Measurements from ENCODE around the gene EYA2.

Gene EYA2

DNA sequence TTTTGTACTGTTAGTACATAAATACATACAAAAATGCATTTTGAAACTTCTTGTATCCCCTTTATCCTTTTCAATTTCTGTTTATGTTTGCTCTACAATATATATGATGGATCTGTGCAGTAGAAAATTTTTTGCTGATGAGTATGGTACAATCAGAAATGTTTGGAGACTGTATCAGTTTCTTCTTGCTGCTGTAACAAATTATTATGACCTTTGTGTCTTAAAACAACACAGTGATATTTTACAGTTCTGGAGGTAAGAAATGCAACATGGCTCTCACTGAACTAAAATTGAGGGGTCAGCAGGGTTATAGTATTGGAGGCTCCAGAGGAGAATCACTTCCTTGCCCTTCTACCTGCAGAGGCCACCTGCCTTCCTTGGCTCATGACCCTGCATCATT, 184.4 kb downstream of the EYA2 start:
- no peak for DNase-seq

DNA sequence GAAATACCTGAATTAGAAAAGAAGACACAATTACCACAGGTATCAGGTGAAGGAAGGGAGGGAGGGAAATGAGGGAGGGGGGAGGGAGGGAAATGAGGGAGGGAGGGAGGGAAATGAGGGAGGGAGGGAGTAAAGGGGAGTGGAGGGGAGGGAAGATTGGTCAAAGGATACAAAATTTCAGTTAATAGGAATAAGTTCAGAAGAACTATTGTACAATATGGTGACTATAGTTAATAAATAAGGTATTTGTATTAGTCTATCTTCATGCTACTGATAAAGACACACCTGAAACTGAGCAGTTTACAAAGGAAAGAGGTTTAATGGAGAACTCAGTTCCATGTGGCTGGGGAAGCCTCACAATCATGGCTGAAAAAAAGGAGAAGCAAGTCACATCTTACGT, 185.7 kb downstream of the EYA2 start:
- DNase-seq: no peak

GRCh38 chr20:47086316-47086715, 191.7 kb downstream of the EYA2 start:
- DNase-seq: no peak

- DNase-seq: no peak
Observed at GRCh38 chr20:47088335-47088734, 193.7 kb downstream of the EYA2 start.

GRCh38 chr20:47089151-47089550, 194.5 kb downstream of the EYA2 start:
- no peak for DNase-seq

GRCh38 chr20:47090835-47091234, 196.2 kb downstream of the EYA2 start:
- DNase-seq: no peak

GRCh38 chr20:47093320-47093966, 198.8 kb downstream of the EYA2 start:
- no peak for DNase-seq

- DNase-seq: no peak
Observed at GRCh38 chr20:47095690-47096089, 201.0 kb downstream of the EYA2 start.

- DNase-seq: no peak
Observed at GRCh38 chr20:47097691-47098622, 203.3 kb downstream of the EYA2 start.

DNA sequence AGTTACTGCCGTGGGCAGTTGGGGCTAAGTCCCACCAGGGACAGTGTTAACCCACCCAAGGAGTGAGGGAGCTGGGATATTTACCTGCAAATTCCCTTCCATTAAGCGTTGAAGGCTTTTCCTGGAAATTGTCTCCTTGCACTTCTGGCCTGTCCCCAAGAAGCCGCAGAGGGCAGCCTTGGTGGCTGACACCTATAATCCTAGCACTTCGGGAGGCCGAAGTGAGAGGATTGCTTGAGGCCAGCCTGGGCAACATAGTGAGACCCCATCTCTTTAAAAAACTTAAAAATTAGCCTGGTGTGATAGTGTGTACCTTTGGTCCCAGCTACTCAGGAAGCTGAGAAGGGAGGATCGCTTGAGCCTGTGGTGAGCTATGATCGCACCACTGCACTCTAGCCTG, 204.4 kb downstream of the EYA2 start:
- DNase-seq: no peak

DNA sequence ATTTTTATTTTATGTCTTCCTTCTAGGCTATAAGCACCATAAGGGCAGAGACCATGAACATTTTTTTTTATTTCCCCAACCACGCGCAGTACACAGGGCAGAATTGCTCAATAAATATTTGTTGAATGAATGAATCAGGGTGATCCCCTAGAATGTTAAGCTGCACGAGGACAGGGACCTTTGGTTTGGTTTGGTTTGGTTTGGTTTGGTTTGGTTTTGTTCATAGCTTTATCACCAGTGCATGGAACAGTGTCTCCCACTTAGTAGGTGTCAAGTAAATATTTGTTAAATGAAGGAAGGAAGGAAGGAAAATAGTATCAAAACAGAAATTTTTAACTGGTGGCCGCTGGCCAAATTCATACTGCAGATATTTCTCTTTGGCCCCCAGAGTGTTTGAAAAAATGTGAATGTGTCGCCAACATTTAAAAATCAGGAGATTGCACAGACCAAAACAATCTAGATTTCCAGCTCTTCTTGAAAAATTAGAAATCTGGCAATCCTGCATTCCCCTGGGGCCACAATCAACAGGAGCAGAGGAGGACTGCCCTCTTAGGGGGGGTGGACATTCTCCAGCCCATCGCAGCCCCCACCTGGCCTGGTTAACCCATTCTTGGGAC, 205.3 kb downstream of the EYA2 start:
- DNase-seq: no peak

- DNase-seq: no peak
Observed at GRCh38 chr20:47102629-47103028, 208.0 kb downstream of the EYA2 start.

- DNase-seq: no peak
Observed at GRCh38 chr20:47106786-47107185, 212.1 kb downstream of the EYA2 start.

DNA sequence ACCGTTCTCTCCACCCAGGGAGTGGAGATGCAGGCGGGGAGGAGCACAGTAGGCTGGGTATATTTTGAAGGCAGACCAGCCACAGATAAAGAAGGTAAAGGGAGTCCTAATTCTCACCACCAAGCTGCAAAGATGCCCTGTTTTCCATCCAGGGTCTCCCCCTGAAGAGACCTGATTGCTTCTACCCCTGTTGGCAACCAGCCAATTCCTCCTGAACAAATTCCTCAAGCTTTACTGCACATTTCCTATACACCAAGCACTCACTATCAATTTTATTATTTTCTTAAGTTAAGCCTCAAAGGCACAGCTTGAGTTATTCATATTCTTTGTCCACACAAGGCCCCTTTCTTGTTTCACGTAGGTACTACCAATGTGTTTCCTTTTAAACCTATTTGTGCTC, 214.4 kb downstream of the EYA2 start:
- DNase-seq: no peak

GRCh38 chr20:47110819-47111218, 216.2 kb downstream of the EYA2 start:
- no peak for DNase-seq

GRCh38 chr20:47111576-47111975, 216.9 kb downstream of the EYA2 start:
- no peak for DNase-seq

GRCh38 chr20:47113362-47114109, 218.9 kb downstream of the EYA2 start:
- DNase-seq: no peak

DNA sequence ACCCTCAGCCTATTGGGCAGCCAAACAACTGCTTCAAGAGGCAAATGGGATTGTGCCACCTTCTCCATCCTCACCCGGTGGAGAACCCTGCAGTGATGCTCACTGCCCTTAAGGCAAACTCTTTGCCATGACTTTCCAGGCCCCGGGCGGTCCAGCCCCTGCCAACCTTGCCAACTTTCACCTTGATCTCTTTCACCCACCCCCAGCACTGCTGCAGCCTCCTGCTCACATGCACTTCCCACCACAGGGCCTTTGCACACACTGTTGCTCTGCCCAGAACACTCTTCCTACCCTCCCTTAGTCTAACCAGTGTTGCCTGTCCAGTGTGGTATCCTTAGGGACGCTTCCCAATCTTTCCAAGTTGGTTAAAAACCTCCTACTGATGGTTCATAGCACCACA, 221.1 kb downstream of the EYA2 start:
- no peak for DNase-seq

- DNase-seq: no peak
Observed at GRCh38 chr20:47117371-47117770, 222.7 kb downstream of the EYA2 start.

DNA sequence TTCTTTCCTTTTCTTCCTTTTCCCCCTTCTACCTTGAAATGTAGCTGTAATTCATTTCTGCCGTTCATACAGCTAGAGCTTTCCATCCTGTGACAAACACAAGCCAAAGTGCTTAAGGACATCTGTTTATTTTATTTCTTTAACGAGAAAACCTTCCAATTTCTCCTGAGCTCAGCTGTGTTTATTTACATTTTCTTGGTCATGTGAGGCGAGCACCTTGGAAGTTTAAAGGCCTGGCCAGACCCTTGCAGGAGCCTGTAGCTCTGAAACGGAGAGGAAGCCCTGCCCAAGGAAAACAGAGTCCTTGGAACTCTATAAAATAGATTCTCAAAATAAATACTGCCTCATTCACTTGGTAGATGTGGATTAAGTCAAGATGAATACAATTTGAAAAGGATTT, 223.1 kb downstream of the EYA2 start:
- DNase-seq: no peak

DNA sequence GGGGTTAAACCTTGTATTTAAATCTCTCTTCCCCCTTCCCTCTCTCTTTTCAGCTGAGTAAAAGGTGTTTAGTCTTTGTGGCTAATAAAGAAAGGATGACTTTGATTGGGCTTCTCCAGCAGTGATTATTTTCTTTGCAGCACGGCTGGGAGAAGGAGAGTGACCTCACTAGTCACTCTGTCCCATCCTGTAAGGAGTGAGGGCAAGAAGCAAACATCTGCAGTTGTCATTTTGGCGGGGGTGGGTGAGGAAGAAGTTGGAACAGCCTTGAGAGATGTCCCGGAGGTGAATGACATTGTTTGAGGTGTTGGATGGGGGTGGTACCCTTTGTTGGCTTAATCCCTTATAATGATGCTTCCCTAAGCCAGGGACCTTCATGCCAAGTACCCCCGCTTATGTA, 223.6 kb downstream of the EYA2 start:
- DNase-seq: no peak

DNA sequence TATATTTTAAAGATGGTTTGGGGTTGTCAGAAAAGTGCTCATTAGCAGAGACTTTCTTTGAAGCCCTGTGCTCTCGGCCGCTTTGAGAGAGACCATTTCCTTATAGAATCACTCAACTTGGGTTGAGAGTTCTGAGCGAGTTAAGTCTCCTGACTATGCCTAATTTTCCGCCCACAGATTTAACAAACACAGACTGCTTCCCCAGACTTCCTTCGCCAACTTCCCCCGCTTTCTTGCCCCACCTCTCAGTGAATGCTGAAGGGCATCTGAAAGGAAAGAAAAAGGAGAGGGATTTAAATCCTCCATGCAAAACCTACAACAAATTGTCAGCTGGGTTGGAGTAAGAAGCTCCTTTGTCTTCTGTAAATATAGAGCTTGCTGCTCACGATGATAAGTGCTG, 224.0 kb downstream of the EYA2 start:
- DNase-seq: no peak

DNA sequence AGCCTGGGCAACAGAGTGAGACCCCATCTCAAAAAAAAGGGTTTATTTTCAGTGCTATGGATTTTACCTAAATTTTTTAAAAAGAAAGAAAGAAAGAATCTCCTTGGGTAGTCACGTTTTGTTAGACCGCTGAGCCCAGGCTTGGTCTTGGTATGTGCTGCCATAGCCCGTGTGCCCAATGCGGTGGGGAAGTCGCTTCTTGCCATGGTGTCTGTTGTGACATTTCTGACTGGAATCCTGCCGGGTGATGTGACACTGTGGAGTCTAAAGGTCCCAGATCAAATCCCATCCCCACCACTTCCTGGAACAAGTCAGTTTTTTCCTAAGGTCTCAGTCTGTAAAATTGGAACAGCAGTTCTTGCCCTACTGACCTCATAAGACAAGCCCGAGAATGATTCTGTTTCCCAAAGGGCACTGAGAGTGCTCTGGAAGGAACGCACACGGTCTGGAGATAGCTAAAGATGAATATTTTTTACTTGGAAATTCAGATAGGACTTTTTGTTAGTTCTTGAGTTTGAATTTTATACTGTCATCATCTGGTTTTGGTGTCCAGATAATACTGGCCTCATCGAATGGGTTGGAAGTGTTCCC, 225.8 kb downstream of the EYA2 start:
- DNase-seq: no peak

Data from stimulated activated CD4-positive, alpha-beta T cell treated with anti-CD3 and anti-CD28 coated beads, Interleukin-2, amount 100 ng/mL, for 48 hours (primary cell).